Islet precursor cell (in vitro differentiated cells): Measurements from ENCODE around the gene CASKIN2.
"Not testable (repeated sequence)": the region's sequence is repeated elsewhere in the genome, so short reads cannot be mapped to it uniquely, and the experiment has no call there.

Source experiments
- DNase-seq: peaks from one replicate; pipeline ENCODE4 v3.0.0-alpha.2; 2018

CASKIN2 gene

DNA sequence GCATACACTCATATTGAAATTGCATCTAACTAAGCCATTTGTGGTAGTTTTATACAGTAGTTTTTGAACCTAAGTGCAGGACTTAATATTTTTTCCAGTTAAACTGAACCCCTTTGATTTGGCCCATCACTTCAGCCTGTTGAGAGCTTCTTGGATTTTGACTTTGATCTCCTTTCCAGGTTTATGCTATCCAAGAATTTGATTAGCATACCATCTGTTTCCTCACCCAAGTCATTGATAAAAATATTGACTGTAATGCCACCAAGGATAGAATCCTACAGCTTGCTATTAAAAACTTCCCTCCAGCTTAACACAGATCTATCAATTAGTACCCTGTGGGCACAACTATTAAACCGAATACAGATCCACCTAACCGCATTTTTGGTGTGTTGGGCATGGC lies 51.7 kb downstream of the CASKIN2 start:
- no peak for DNase-seq

DNA sequence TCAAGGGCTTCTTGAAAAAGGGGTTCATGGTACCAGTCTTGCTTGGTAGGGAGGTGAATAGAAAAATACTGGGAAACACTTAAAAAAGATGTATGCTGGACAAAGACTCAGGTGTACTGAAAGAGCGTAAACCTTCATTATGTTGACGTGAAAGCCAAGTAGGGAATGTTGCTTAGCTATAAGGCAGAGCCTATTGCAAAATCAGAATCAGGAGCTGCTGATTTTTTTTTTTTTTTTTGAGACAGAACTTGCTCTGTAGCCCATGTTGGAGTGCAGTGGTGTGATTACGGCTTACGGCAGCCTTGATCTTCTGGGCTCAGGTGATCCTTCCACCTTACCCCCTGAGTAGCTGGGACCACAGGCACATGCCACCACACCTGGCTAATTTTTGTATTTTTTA lies 55.0 kb downstream of the CASKIN2 start:
- no peak for DNase-seq

- DNase-seq: peak; percentile 89
These were observed 55.6 kb downstream of the CASKIN2 start for GRCh38 chr17:75459590-75460267.

- no peak for DNase-seq
These were observed 56.1 kb downstream of the CASKIN2 start for GRCh38 chr17:75459246-75459589.

DNA sequence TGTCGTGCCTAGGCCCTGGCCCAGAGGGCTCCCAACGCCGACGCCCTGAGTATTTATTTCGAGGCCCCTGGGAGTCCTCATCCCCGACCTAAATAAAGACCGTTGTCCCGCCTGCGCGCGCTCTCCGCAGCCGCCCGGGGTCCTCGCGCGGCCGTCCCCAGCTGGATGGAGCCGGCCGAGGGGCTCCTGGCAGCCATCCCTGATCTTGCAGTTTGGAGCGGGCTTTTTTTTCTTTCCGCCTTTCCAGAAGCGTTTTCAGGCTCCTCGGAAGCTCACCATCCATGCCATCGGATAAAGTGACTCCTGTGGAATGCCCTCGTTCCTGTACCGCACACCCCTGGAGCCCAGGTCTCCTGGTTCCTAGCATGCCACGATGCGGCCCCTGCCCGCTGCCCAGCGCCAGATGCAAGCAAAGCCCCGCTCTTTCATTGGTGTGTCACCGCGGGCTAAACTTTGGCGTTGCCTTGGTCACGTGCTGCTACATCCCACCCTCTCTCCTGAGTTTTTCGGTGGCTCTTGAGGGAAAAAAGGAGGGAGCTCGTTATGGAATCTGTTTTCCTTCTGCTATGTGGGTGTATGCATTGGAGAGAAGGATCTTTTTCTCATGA lies 58.2 kb downstream of the CASKIN2 start:
- peak; percentile 83 for DNase-seq

- DNase-seq: peak; percentile 99
These were observed 58.8 kb downstream of the CASKIN2 start, which contains the start of gene TMEM94 for GRCh38 chr17:75456417-75457046. TSS of gene TMEM94 (plus strand) at chr17:75456635. CDS start at chr17:75471906, 15,271 bp downstream.

DNA sequence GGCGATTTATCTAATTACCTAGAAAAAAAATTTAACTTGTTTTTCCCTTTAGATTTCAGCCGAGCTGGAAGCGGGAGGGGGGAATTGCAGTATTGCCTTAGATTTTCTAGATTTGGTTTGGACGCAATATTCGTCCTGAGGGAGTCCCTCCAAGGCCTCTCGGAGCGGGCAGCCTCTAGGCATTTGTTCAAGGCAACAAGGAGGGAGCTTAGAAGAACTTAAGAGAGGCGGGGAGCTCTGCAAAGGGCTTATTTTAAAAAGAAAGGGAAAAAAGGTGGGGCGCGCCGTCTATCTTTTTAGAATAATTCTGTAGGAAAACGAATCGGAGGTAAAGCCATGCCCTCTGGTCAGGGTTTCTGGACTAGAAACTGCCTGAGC lies 59.3 kb downstream of the CASKIN2 start:
- no peak for DNase-seq

- DNase-seq: not testable (repeated sequence)
These were observed 60.7 kb downstream of the CASKIN2 start for GRCh38 chr17:75454672-75455071.

DNA sequence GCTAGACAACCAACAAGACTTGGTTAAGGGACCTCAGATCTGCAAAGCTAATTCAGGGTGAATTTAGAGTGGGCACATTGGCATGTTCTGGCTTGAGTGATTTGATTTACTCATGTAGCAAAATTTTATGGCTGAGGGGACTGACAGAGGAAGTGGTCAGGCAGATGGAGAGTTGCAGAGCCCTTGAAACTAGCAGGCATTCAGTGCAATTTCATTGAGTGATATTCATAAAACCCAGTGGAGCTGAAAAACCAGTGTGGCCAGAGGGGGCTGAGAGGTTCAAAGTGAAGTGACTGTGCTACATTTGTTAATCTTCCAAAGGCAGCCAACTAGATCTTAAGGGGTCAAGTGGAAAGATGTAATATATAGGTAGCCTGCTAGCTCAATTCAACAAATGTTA lies 61.1 kb downstream of the CASKIN2 start:
- no peak for DNase-seq

GRCh38 chr17:75450270-75450669 lies 65.1 kb downstream of the CASKIN2 start:
- no peak for DNase-seq
